ENCODE results near the gene ABHD11.

DNA sequence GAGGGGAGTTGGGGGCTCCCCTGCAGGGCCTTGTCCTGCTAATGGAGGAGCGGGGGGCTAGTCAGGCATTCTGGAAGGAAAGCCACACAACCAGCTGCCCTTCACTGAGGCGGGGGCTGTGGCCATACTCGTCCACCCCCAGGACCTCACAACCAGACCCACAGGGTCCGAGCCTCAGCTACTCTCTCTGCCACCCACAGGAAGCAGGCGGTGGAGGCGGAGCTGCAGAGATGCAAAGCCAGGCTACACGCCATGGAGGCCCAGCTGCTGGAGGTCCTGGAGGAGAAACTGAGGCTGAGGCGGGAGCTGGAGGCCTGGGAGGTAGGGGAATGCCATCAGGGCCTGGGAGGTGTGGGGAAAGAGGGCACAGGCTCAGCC lies 3.1 kb downstream of the ABHD11 start:
- TF ChIP-seq, protein P1, sequence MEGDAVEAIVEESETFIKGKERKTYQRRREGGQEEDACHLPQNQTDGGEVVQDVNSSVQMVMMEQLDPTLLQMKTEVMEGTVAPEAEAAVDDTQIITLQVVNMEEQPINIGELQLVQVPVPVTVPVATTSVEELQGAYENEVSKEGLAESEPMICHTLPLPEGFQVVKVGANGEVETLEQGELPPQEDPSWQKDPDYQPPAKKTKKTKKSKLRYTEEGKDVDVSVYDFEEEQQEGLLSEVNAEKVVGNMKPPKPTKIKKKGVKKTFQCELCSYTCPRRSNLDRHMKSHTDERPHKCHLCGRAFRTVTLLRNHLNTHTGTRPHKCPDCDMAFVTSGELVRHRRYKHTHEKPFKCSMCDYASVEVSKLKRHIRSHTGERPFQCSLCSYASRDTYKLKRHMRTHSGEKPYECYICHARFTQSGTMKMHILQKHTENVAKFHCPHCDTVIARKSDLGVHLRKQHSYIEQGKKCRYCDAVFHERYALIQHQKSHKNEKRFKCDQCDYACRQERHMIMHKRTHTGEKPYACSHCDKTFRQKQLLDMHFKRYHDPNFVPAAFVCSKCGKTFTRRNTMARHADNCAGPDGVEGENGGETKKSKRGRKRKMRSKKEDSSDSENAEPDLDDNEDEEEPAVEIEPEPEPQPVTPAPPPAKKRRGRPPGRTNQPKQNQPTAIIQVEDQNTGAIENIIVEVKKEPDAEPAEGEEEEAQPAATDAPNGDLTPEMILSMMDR (conservative IDR thresholded peaks at IDR 0.05) = no peak
- no peak for TF ChIP-seq ZFX (IDR thresholded peaks at IDR 0.05)

All from C4-2B (cell line).